ENCODE measurements around the gene ASIC4. TPM values are rescaled to one million over a fixed set of nuclear protein-coding genes. Genes with fewer than 3 reads are reported as not detected.

The ASIC4 gene
- total and polyA plus RNA-seq, 2 of the 13 experiments (the other 11 are each of a cell fraction or from before 2014, with no cell fraction given): 0.03 TPM; not detected in 1

GRCh38 chr2:219495531-219496122, 18.7 kb upstream of the ASIC4 start (continued):
- TF ChIP-seq ZNF766 (CRISPR knock-in tag; IDR thresholded peaks at IDR 0.05; ENCODE audit: borderline replicate concordance) (no peak), YEATS4 (CRISPR knock-in tag; IDR thresholded peaks at IDR 0.05; ENCODE audit: borderline replicate concordance) (0 out of 2 replicates have a peak, but pooled peaks have one; percentile 3), ZNF816 (CRISPR knock-in tag; IDR thresholded peaks at IDR 0.05; ENCODE audit: borderline replicate concordance) (no peak), HNRNPK (IDR thresholded peaks at IDR 0.05; ENCODE audit: low read depth, low read length, poor library complexity, severe bottlenecking) (no peak), ZNF292 (CRISPR knock-in tag; IDR thresholded peaks at IDR 0.05; ENCODE audit: borderline replicate concordance, low read depth) (no peak), IRF9 (CRISPR knock-in tag; IDR thresholded peaks at IDR 0.05; ENCODE audit: borderline replicate concordance) (0 out of 2 replicates have a peak, but pooled peaks have one; percentile 35), PAXIP1 (CRISPR knock-in tag; conservative IDR thresholded peaks at IDR 0.05) (0 out of 2 replicates have a peak, but pooled peaks have one; percentile 14), ZNF782 (CRISPR knock-in tag; IDR thresholded peaks at IDR 0.05; ENCODE audit: borderline replicate concordance) (0 out of 2 replicates have a peak, but pooled peaks have one; percentile 69), POLR2AphosphoS5 (IDR thresholded peaks at IDR 0.05; ENCODE audit: low read depth, low read length) (no peak), MXD3 (CRISPR knock-in tag; IDR thresholded peaks at IDR 0.05) (no peak), PREB (CRISPR knock-in tag; IDR thresholded peaks at IDR 0.05) (no peak), MZF1 (CRISPR knock-in tag; IDR thresholded peaks at IDR 0.05; ENCODE audit: borderline replicate concordance) (no peak), SALL2 (CRISPR knock-in tag; IDR thresholded peaks at IDR 0.05) (no peak), ZFP41 (CRISPR knock-in tag; IDR thresholded peaks at IDR 0.05; ENCODE audit: borderline replicate concordance) (no peak), ASH2L (IDR thresholded peaks at IDR 0.05; ENCODE audit: insufficient read length, low read depth, low read length) (no peak), THRA (CRISPR knock-in tag; IDR thresholded peaks at IDR 0.05; ENCODE audit: borderline replicate concordance) (peak; percentile 37; the same call in 1 of the 2 replicates), CREB3 (CRISPR knock-in tag; IDR thresholded peaks at IDR 0.05) (no peak), ZNF629 (CRISPR knock-in tag; conservative IDR thresholded peaks at IDR 0.05) (no peak)

All from HepG2 (cell line).